ENCODE measurements around the gene XYLT1. TPM values are rescaled to one million over a fixed set of nuclear protein-coding genes. Genes with fewer than 3 reads are reported as not detected.

The XYLT1 gene
- total and polyA plus RNA-seq, 9 of the 15 experiments (the other 6 are each of a cell fraction or from before 2014, with no cell fraction given) = 0.03 to 0.09 (median 0.08) TPM; not detected in 6

DNA sequence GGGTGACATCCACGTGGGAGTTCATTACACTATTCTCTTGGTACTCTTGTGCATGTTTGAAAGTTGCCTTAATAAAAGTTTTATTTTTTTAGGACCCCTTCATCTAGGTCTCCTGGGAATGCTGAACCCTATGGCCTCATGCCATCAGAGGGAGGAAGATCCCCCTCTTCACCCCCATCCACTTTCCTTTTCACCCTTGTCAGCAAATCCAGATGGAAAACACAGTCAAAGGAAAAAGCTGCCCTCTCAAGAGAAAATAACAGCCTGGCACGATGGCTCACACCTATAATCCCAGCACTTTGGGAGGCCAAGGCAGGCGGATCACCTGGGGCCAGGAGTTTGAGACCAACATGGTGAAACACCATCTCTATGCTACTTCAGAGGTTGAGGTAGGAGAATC lies 274.2 kb downstream of the XYLT1 start:
- in situ Hi-C loops (cut with MboI) (no loop called here), intact Hi-C loops (cut with micrococcal nuclease) (no loop called here)
- no peak for TF ChIP-seq BRCA1 (IDR thresholded peaks at IDR 0.05)
- no peak for TF ChIP-seq BRCA1 (CRISPR knock-in tag; IDR thresholded peaks at IDR 0.05)
- peak; percentile 8; the same call in 1 of the 2 replicates for TF ChIP-seq ZNF316 (IDR thresholded peaks at IDR 0.05)
- no peak for TF ChIP-seq JUND (IDR thresholded peaks at IDR 0.05; ENCODE audit: borderline replicate concordance, low read depth, low read length)
- no peak for TF ChIP-seq JUND (tag; IDR thresholded peaks at IDR 0.05; ENCODE audit: borderline replicate concordance, low read depth, low read length)
- Histone ChIP-seq H3K27me3 (ENCODE audit: control insufficient read depth in 2 of 2, insufficient read depth in 2 of 2, low read length in 2 of 2) (peaks cover 7 to 28% of the 10 kb centered on the region in 2 experiments), H3K27ac (ENCODE audit: extremely low read depth, low read depth, low read length) (no peak overlapping the region), H3K4me2 (ENCODE audit: insufficient read depth, low read length) (no peak overlapping the region), H3K79me2 (ENCODE audit: control insufficient read depth, insufficient read depth, low read length) (no peaks in the 10 kb centered on the region), H3K9me1 (ENCODE audit: control insufficient read depth, insufficient read depth, low read length) (no peaks in the 10 kb centered on the region), H3K36me3 (ENCODE audit: control insufficient read depth, insufficient read depth, low read length) (no peaks in the 10 kb centered on the region), H3K9ac (ENCODE audit: insufficient read depth in 1 of 2, low read depth in 2 of 2, low read length in 2 of 2) (no peak overlapping the region), H3K9me3 (replicated peaks; ENCODE audit: control insufficient read depth, insufficient read depth, low read depth, low read length) (no peaks in the 10 kb centered on the region), H2AFZ (ENCODE audit: low read depth, low read length) (no peak overlapping the region), H3K4me3 (no peak overlapping the region), H4K20me1 (replicated peaks; ENCODE audit: control insufficient read depth, insufficient read depth, low read length) (no peaks in the 10 kb centered on the region; the same call in 1 of the 2 replicates), H3K4me1 (replicated peaks in 1 of 2; ENCODE audit: control insufficient read depth in 2 of 2, insufficient read depth in 2 of 2, low read length in 2 of 2) (no peaks in the 10 kb centered on the region)
- CTCF ChIA-PET (ENCODE audit: low intra/inter-chr PET ratio) = no interaction called here
- POLR2A ChIA-PET = no interaction called here
- DNase-seq (ENCODE audit: extremely low read depth in 1 of 4, low spot score in 3 of 4) (no peak), FAIRE-seq (no peak), ATAC-seq (no peak)
- BruUV-seq (replicated peaks) = no TSS peak
- 0% methylated on average over 3 of the region's 3 CpGs for WGBS (ENCODE audit: insufficient coverage, low coverage, missing lambda C conversion rate)

DNA sequence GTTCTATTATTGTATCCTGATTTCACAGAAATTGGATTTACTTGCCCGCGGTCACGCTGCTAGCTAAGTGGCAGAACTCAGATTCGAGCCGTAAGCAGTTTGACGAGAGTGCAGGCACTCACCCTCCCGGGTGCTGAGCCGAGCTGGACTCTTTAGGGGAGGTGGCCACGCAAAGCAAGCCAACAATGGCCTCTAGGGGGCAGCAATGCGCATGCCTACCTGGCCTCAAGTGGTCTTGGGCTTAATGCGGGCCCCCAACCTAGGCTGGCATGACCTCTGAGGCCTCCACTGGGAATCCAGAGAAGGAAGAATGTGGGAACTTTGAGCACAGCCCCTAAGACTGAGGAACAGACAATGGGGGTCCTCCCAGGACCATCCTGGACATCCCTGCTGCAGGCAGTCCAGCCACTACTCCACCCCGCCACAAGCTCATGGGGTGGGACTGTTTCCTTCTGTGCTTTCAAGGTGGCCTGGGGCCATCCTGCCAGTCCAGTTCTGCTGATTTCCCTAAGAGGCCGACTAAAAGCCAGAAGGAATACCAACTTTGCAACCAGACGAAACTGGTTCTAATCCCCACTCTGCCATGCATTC lies 276.5 kb downstream of the XYLT1 start:
- H3K27me3 ChIP-seq (ENCODE audit: control insufficient read depth in 2 of 2, insufficient read depth in 2 of 2, low read length in 2 of 2) = peaks cover 0 to 19% of the 10 kb centered on the region in 2 experiments; a peak in 2 of 5 replicates
- TF ChIP-seq, protein P1, sequence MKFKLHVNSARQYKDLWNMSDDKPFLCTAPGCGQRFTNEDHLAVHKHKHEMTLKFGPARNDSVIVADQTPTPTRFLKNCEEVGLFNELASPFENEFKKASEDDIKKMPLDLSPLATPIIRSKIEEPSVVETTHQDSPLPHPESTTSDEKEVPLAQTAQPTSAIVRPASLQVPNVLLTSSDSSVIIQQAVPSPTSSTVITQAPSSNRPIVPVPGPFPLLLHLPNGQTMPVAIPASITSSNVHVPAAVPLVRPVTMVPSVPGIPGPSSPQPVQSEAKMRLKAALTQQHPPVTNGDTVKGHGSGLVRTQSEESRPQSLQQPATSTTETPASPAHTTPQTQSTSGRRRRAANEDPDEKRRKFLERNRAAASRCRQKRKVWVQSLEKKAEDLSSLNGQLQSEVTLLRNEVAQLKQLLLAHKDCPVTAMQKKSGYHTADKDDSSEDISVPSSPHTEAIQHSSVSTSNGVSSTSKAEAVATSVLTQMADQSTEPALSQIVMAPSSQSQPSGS (CRISPR knock-in tag; IDR thresholded peaks at IDR 0.05) = no peak
- no peak for TF ChIP-seq CBFA2T3 (IDR thresholded peaks at IDR 0.05)
- TF ChIP-seq IFI16 (CRISPR knock-in tag; IDR thresholded peaks at IDR 0.05) = no peak
- no peak for TF ChIP-seq MTA2 (IDR thresholded peaks at IDR 0.05; ENCODE audit: low read depth)
- TF ChIP-seq ZNF778 (CRISPR knock-in tag; IDR thresholded peaks at IDR 0.05) = no peak
- no peak for TF ChIP-seq NUFIP1 (IDR thresholded peaks at IDR 0.05; ENCODE audit: partially characterized antibody)
- no peak for TF ChIP-seq ELF2 (CRISPR knock-in tag; IDR thresholded peaks at IDR 0.05)
- peak; percentile 41; the same call in 1 of the 2 replicates for TF ChIP-seq SMC3 (conservative IDR thresholded peaks at IDR 0.05; ENCODE audit: insufficient read depth, low read depth, low read length)
- no peak for TF ChIP-seq GTF2A2 (tag; IDR thresholded peaks at IDR 0.05)
- TF ChIP-seq LEF1 (IDR thresholded peaks at IDR 0.05) = no peak
- no peak for TF ChIP-seq ELF1 (tag; IDR thresholded peaks at IDR 0.05)
- no peak for TF ChIP-seq KDM5B (IDR thresholded peaks at IDR 0.05; ENCODE audit: insufficient replicate concordance, low read depth, low read length)
- TF ChIP-seq MTA3 (IDR thresholded peaks at IDR 0.05; ENCODE audit: borderline replicate concordance) = no peak
- no peak for TF ChIP-seq HDGF (IDR thresholded peaks at IDR 0.05)

More for the DNA sequence above, 276.5 kb downstream of the XYLT1 start:
- in situ Hi-C loops (cut with MboI) = no loop called here
- Histone ChIP-seq H3K27ac (ENCODE audit: extremely low read depth, low read depth, low read length) (no peak overlapping the region), H3K79me2 (ENCODE audit: control insufficient read depth, insufficient read depth, low read length) (no peaks in the 10 kb centered on the region), H2AFZ (ENCODE audit: low read depth, low read length) (no peak overlapping the region), H3K9ac (ENCODE audit: insufficient read depth in 1 of 2, low read depth in 2 of 2, low read length in 2 of 2) (no peak overlapping the region), H3K4me2 (ENCODE audit: insufficient read depth, low read length) (no peak overlapping the region), H3K4me1 (replicated peaks in 1 of 2; ENCODE audit: control insufficient read depth in 2 of 2, insufficient read depth in 2 of 2, low read length in 2 of 2) (no peaks in the 10 kb centered on the region), H3K36me3 (ENCODE audit: control insufficient read depth, insufficient read depth, low read length) (no peaks in the 10 kb centered on the region), H4K20me1 (replicated peaks; ENCODE audit: control insufficient read depth, insufficient read depth, low read length) (no peaks in the 10 kb centered on the region; the same call in 1 of the 2 replicates), H3K9me1 (ENCODE audit: control insufficient read depth, insufficient read depth, low read length) (no peaks in the 10 kb centered on the region), H3K4me3 (no peak overlapping the region), H3K9me3 (replicated peaks; ENCODE audit: control insufficient read depth, insufficient read depth, low read depth, low read length) (no peaks in the 10 kb centered on the region)
- FAIRE-seq = peak; percentile 68
- ChIA-PET CTCF (ENCODE audit: low intra/inter-chr PET ratio) (no interaction called here), POLR2A (interaction anchor here (0.7 kb wide), 1 partner anchor 73 kb away, joined by 3 read pairs; no protein-coding TSS in a partner anchor)
- 3% methylated on average over 14 of the region's 14 CpGs for WGBS (ENCODE audit: insufficient coverage, low coverage, missing lambda C conversion rate)
- ATAC-seq = peak; percentile 89
- no TSS peak for BruUV-seq (replicated peaks)
- intact Hi-C loops (cut with micrococcal nuclease) = no loop called here
- peak; percentile 58 to 75 (median 71) for DNase-seq (ENCODE audit: extremely low read depth in 1 of 4, low spot score in 3 of 4)

Data from K562 (cell line).